ENCODE measurements around the gene KIR2DL4. TPM values are rescaled to one million over a fixed set of nuclear protein-coding genes. Genes with fewer than 3 reads are reported as not detected.

The KIR2DL4 gene
- total RNA-seq, 2 experiments from 2014 or later: not detected

DNA sequence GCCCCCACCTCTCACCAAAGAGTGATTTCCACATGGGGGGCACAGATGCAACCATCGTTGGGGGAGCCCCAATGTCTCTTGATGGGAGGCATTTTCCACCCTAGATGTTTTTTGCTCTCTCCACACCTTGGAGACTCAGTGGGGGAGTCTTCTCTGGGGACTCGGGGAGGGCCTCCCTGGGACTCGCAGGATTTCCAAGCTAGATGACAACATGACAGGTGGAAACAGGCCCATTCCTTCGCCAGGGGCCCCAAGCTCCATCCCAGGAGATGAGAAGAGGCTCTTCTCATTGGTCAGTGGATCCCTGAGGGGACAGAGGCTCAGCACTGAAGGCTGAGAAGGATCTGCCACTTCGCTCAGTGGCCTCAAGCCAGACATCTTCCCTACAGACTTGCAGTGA is 12.7 kb upstream of the KIR2DL4 start:
- H3K9me3 ChIP-seq (ENCODE audit: low read length): no peaks in the 10 kb centered on the region
- H3K27ac ChIP-seq (ENCODE audit: low read depth, low read length, poor library complexity, severe bottlenecking): no peak overlapping the region
- BruUV-seq (replicated peaks): no TSS peak
- H2AFZ ChIP-seq (ENCODE audit: low read length): no peak overlapping the region
- H3K4me2 ChIP-seq (ENCODE audit: low read length): no peak overlapping the region
- no peaks in the 10 kb centered on the region for H3K36me3 ChIP-seq (ENCODE audit: insufficient read depth, low read length)
- TF ChIP-seq EZH2phosphoT487 (IDR thresholded peaks at IDR 0.05; ENCODE audit: borderline replicate concordance, low read depth, low read length): no peak
- TF ChIP-seq, protein P1, sequence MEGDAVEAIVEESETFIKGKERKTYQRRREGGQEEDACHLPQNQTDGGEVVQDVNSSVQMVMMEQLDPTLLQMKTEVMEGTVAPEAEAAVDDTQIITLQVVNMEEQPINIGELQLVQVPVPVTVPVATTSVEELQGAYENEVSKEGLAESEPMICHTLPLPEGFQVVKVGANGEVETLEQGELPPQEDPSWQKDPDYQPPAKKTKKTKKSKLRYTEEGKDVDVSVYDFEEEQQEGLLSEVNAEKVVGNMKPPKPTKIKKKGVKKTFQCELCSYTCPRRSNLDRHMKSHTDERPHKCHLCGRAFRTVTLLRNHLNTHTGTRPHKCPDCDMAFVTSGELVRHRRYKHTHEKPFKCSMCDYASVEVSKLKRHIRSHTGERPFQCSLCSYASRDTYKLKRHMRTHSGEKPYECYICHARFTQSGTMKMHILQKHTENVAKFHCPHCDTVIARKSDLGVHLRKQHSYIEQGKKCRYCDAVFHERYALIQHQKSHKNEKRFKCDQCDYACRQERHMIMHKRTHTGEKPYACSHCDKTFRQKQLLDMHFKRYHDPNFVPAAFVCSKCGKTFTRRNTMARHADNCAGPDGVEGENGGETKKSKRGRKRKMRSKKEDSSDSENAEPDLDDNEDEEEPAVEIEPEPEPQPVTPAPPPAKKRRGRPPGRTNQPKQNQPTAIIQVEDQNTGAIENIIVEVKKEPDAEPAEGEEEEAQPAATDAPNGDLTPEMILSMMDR (conservative IDR thresholded peaks at IDR 0.05; ENCODE audit: low read length): no peak
- intact Hi-C loops (cut with micrococcal nuclease; ENCODE audit: unreplicated experiment): no loop called here
- H3K4me1 ChIP-seq (ENCODE audit: insufficient read depth, low read length, poor library complexity, severe bottlenecking): peaks cover 8% of the 10 kb centered on the region
- H3K4me3 ChIP-seq (ENCODE audit: low read depth, low read length, poor library complexity, severe bottlenecking): no peak overlapping the region
- H3K79me2 ChIP-seq (ENCODE audit: insufficient read depth, low read depth, low read length): no peaks in the 10 kb centered on the region
- H4K20me1 ChIP-seq (ENCODE audit: insufficient read depth, low read length): no peaks in the 10 kb centered on the region
- DNase-seq (ENCODE audit: low spot score): no peak
- no peaks in the 10 kb centered on the region for H3K9me2 ChIP-seq (ENCODE audit: insufficient read depth, low read length)
- ChIA-PET CTCF (ENCODE audit: unreplicated experiment) (no interaction called here), POLR2A (no interaction called here)

DNA sequence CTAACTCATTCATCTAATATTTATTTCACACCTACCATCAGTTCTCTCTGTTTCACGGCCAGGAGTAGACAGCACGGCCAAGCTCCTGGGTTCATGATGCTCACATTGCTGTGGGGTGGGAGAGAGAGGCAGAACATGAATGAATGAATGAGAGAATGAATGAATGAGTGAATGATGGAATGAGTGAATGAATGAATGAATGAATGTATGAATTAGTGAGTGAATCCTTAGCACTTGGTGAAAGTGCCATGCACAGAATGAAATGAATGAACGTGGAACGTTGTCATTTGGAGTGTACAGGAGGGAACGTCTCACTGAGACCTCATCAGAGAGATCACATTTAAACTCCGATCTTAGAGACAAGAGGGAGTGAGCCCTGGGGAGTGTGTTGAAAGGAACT is 11.9 kb upstream of the KIR2DL4 start:
- Histone ChIP-seq H4K20me1 (ENCODE audit: insufficient read depth, low read length) (no peaks in the 10 kb centered on the region), H3K9me3 (ENCODE audit: low read length) (no peaks in the 10 kb centered on the region), H3K4me2 (ENCODE audit: low read length) (no peak overlapping the region), H3K4me1 (ENCODE audit: insufficient read depth, low read length, poor library complexity, severe bottlenecking) (peaks cover 8% of the 10 kb centered on the region), H3K79me2 (ENCODE audit: insufficient read depth, low read depth, low read length) (no peaks in the 10 kb centered on the region), H3K27ac (ENCODE audit: low read depth, low read length, poor library complexity, severe bottlenecking) (no peak overlapping the region), H3K4me3 (ENCODE audit: low read depth, low read length, poor library complexity, severe bottlenecking) (no peak overlapping the region), H3K9me2 (ENCODE audit: insufficient read depth, low read length) (no peaks in the 10 kb centered on the region), H2AFZ (ENCODE audit: low read length) (no peak overlapping the region), H3K36me3 (ENCODE audit: insufficient read depth, low read length) (no peaks in the 10 kb centered on the region)
- POLR2A ChIA-PET: no interaction called here
- no peak for DNase-seq (ENCODE audit: low spot score)
- intact Hi-C loops (cut with micrococcal nuclease; ENCODE audit: unreplicated experiment): no loop called here
- TF ChIP-seq, protein P1 (conservative IDR thresholded peaks at IDR 0.05; ENCODE audit: low read length): no peak
- no peak for TF ChIP-seq EZH2phosphoT487 (IDR thresholded peaks at IDR 0.05; ENCODE audit: borderline replicate concordance, low read depth, low read length)
- CTCF ChIA-PET (ENCODE audit: unreplicated experiment): no interaction called here
- BruUV-seq (replicated peaks): no TSS peak

DNA sequence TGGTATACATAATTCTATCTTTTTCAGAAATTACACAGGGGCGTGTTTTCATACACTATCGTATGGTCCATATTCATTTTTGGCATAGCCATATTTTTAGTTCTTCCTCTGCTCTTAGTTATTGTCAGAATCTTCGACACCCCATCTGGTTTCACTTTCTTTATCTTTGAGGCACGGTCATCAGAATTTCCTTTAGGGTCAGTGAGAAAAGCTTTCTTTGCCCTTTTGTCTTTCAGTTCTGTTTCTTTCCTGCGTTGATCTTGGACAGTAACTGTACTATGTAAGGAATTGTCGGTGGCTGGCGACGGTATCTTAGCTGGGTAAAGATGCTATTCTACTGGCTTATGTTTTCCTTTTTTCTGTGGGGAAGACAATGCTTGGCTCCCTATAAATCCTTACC is 10.6 kb upstream of the KIR2DL4 start:
- no TSS peak for BruUV-seq (replicated peaks)
- ChIA-PET CTCF (ENCODE audit: unreplicated experiment) (interaction anchor here (0.5 kb wide), 1 partner anchor 314 kb away, joined by 3 read pairs; no protein-coding TSS in a partner anchor), POLR2A (no interaction called here)
- Histone ChIP-seq H3K9me3 (ENCODE audit: low read length) (no peaks in the 10 kb centered on the region), H3K9me2 (ENCODE audit: insufficient read depth, low read length) (no peaks in the 10 kb centered on the region), H3K4me3 (ENCODE audit: low read depth, low read length, poor library complexity, severe bottlenecking) (peak overlapping the region; percentile 40), H3K36me3 (ENCODE audit: insufficient read depth, low read length) (no peaks in the 10 kb centered on the region), H3K4me1 (ENCODE audit: insufficient read depth, low read length, poor library complexity, severe bottlenecking) (peaks cover 8% of the 10 kb centered on the region), H4K20me1 (ENCODE audit: insufficient read depth, low read length) (no peaks in the 10 kb centered on the region), H2AFZ (ENCODE audit: low read length) (no peak overlapping the region), H3K4me2 (ENCODE audit: low read length) (peak overlapping the region; percentile 41), H3K27ac (ENCODE audit: low read depth, low read length, poor library complexity, severe bottlenecking) (no peak overlapping the region), H3K79me2 (ENCODE audit: insufficient read depth, low read depth, low read length) (no peaks in the 10 kb centered on the region)
- TF ChIP-seq EZH2phosphoT487 (IDR thresholded peaks at IDR 0.05; ENCODE audit: borderline replicate concordance, low read depth, low read length): no peak
- TF ChIP-seq, protein P1 (conservative IDR thresholded peaks at IDR 0.05; ENCODE audit: low read length): no peak
- DNase-seq (ENCODE audit: low spot score): peak; percentile 8
- intact Hi-C loops (cut with micrococcal nuclease; ENCODE audit: unreplicated experiment): no loop called here

Measured in OCI-LY7 (cell line).